Effector memory CD8-positive, alpha-beta T cell (primary cell): ENCODE results near the gene NAXD.
"Not testable (repeated sequence)": the region's sequence is repeated elsewhere in the genome, so short reads cannot be mapped to it uniquely, and the experiment has no call there.

ENCODE experiments used
- ATAC-seq: fragments of 150-1000 bp; cut with Tn5 transposase; replicated peaks from 2 replicates; pipeline ENCODE4 v1.10.0; 2021; ENCODE audit warnings: mild to moderate bottlenecking, moderate library complexity
- DNase-seq, 3 experiments: peaks; one replicate each; pipeline ENCODE4 v3.0.0; 2021
- H3K27ac Mint-ChIP-seq, 2 donors: one replicate each; pipeline ENCODE4 v1.8.0; 2022; ENCODE audit warnings: mild to moderate bottlenecking in 2 of 2, mixed read lengths in 2 of 2, moderate library complexity in 2 of 2
- H3K27me3 Mint-ChIP-seq, 2 donors: one replicate each; pipeline ENCODE4 v1.8.0; 2022; ENCODE audit warnings: mixed read lengths in 2 of 2
- H3K36me3 Mint-ChIP-seq: one replicate; pipeline ENCODE4 v1.8.0; 2022; ENCODE audit warnings: mild to moderate bottlenecking, moderate library complexity, mixed read lengths; ENCODE audit not compliant: insufficient read depth
- H3K4me1 Mint-ChIP-seq, 2 donors: one replicate each; pipeline ENCODE4 v1.8.0; 2022; ENCODE audit warnings: low read depth in 2 of 2, mixed read lengths in 2 of 2
- H3K4me3 Mint-ChIP-seq, 2 donors: one replicate each; pipeline ENCODE4 v1.8.0; 2022; ENCODE audit warnings: mild to moderate bottlenecking in 2 of 2, mixed read lengths in 2 of 2, moderate library complexity in 2 of 2
- H3K9me3 Mint-ChIP-seq, 2 donors: one replicate each; pipeline ENCODE4 v1.8.0; 2022; ENCODE audit warnings: mixed read lengths in 2 of 2

Gene NAXD

GRCh38 chr13:110661256-110661655, 45.9 kb downstream of the NAXD start:
- Mint-ChIP-seq H3K27ac (no peak overlapping the region), H3K27me3 (no peaks in the 10 kb centered on the region), H3K4me3 (no peak overlapping the region), H3K4me1 (peaks cover 9 to 23% of the 10 kb centered on the region in 2 donors), H3K36me3 (peaks cover 48% of the 10 kb centered on the region), H3K9me3 (no peaks in the 10 kb centered on the region)
- no peak for ATAC-seq
- DNase-seq = no peak

GRCh38 chr13:110662091-110662490, 46.7 kb downstream of the NAXD start:
- no peak for DNase-seq
- peaks cover 55% of the 10 kb centered on the region for H3K36me3 Mint-ChIP-seq
- no peaks in the 10 kb centered on the region for H3K9me3 Mint-ChIP-seq
- H3K27me3 Mint-ChIP-seq = no peaks in the 10 kb centered on the region
- H3K4me3 Mint-ChIP-seq = no peak overlapping the region
- peak overlapping the region in 1 of 2 donors; percentile 38 for H3K27ac Mint-ChIP-seq
- ATAC-seq = no peak
- H3K4me1 Mint-ChIP-seq = peaks cover 9 to 19% of the 10 kb centered on the region in 2 donors

- ATAC-seq (no peak), DNase-seq (no peak)
- H3K4me1 Mint-ChIP-seq = peaks cover 6 to 16% of the 10 kb centered on the region in 2 donors
- H3K9me3 Mint-ChIP-seq = no peaks in the 10 kb centered on the region
- H3K27ac Mint-ChIP-seq = no peak overlapping the region
- peaks cover 59% of the 10 kb centered on the region for H3K36me3 Mint-ChIP-seq
- no peak overlapping the region for H3K4me3 Mint-ChIP-seq
- no peaks in the 10 kb centered on the region for H3K27me3 Mint-ChIP-seq
Measured at GRCh38 chr13:110662777-110663443, 47.6 kb downstream of the NAXD start.

- H3K4me1 Mint-ChIP-seq = peaks cover 0 to 10% of the 10 kb centered on the region in 2 donors
- DNase-seq (no peak), ATAC-seq (no peak)
- H3K27ac Mint-ChIP-seq = no peak overlapping the region
- no peaks in the 10 kb centered on the region for H3K9me3 Mint-ChIP-seq
- H3K36me3 Mint-ChIP-seq = peaks cover 64% of the 10 kb centered on the region
- H3K4me3 Mint-ChIP-seq = no peak overlapping the region
- H3K27me3 Mint-ChIP-seq = no peaks in the 10 kb centered on the region
Measured at GRCh38 chr13:110663491-110663890, 48.1 kb downstream of the NAXD start.

- H3K4me1 Mint-ChIP-seq = peaks cover 0 to 5% of the 10 kb centered on the region in 2 donors
- no peak for ATAC-seq
- H3K27me3 Mint-ChIP-seq = no peaks in the 10 kb centered on the region
- no peak overlapping the region for H3K27ac Mint-ChIP-seq
- DNase-seq = no peak
- H3K4me3 Mint-ChIP-seq = no peak overlapping the region
- no peaks in the 10 kb centered on the region for H3K9me3 Mint-ChIP-seq
- peaks cover 64% of the 10 kb centered on the region for H3K36me3 Mint-ChIP-seq
Measured at GRCh38 chr13:110664041-110664440, 48.7 kb downstream of the NAXD start.

GRCh38 chr13:110664673-110665072, 49.3 kb downstream of the NAXD start:
- no peak overlapping the region for H3K27ac Mint-ChIP-seq
- H3K27me3 Mint-ChIP-seq = no peaks in the 10 kb centered on the region
- ATAC-seq (no peak), DNase-seq (no peak)
- H3K9me3 Mint-ChIP-seq = no peaks in the 10 kb centered on the region
- H3K4me1 Mint-ChIP-seq = no peaks in the 10 kb centered on the region
- H3K4me3 Mint-ChIP-seq = no peak overlapping the region
- peaks cover 64% of the 10 kb centered on the region for H3K36me3 Mint-ChIP-seq

GRCh38 chr13:110665491-110666254, 50.3 kb downstream of the NAXD start:
- Mint-ChIP-seq H3K4me3 (no peak overlapping the region), H3K4me1 (peaks cover under 1 to 3% of the 10 kb centered on the region in 2 donors), H3K27me3 (no peaks in the 10 kb centered on the region), H3K9me3 (no peaks in the 10 kb centered on the region), H3K36me3 (peaks cover 68% of the 10 kb centered on the region), H3K27ac (no peak overlapping the region)
- peak; percentile 26 for ATAC-seq
- no peak for DNase-seq

GRCh38 chr13:110666255-110666533, 50.8 kb downstream of the NAXD start:
- Mint-ChIP-seq H3K4me1 (peaks cover 1 to 8% of the 10 kb centered on the region in 2 donors), H3K27ac (no peak overlapping the region), H3K4me3 (no peak overlapping the region)

GRCh38 chr13:110669036-110669435, 53.7 kb downstream of the NAXD start:
- H3K9me3 Mint-ChIP-seq = no peaks in the 10 kb centered on the region

More at GRCh38 chr13:110666255-110666533, 50.8 kb downstream of the NAXD start:
- no peak for ATAC-seq
- Mint-ChIP-seq H3K27me3 (no peaks in the 10 kb centered on the region), H3K9me3 (no peaks in the 10 kb centered on the region), H3K36me3 (peaks cover 64% of the 10 kb centered on the region)
- no peak for DNase-seq

GRCh38 chr13:110669814-110670213, 54.5 kb downstream of the NAXD start:
- H3K9me3 Mint-ChIP-seq, DNase-seq, H3K4me3 Mint-ChIP-seq, H3K27ac Mint-ChIP-seq, H3K27me3 Mint-ChIP-seq, ATAC-seq: not testable (repeated sequence)
- H3K36me3 Mint-ChIP-seq = peaks cover 38% of the 10 kb centered on the region
- H3K4me1 Mint-ChIP-seq = peaks cover 14 to 32% of the 10 kb centered on the region in 2 donors

More at GRCh38 chr13:110669036-110669435, 53.7 kb downstream of the NAXD start:
- H3K27me3 Mint-ChIP-seq = no peaks in the 10 kb centered on the region
- H3K36me3 Mint-ChIP-seq = peaks cover 44% of the 10 kb centered on the region
- no peak overlapping the region for H3K4me3 Mint-ChIP-seq
- DNase-seq (no peak), ATAC-seq (no peak)
- H3K4me1 Mint-ChIP-seq = peaks cover 14 to 26% of the 10 kb centered on the region in 2 donors
- no peak overlapping the region for H3K27ac Mint-ChIP-seq

- H3K36me3 Mint-ChIP-seq = peaks cover 36% of the 10 kb centered on the region
Measured at GRCh38 chr13:110676595-110677587, 61.5 kb downstream of the NAXD start.

GRCh38 chr13:110677731-110678545, 62.6 kb downstream of the NAXD start:
- Mint-ChIP-seq H3K4me3 (no peak overlapping the region), H3K36me3 (peaks cover 46% of the 10 kb centered on the region), H3K4me1 (peaks cover 9 to 20% of the 10 kb centered on the region in 2 donors), H3K27ac (peak overlapping the region; percentile 44 to 78), H3K9me3 (no peaks in the 10 kb centered on the region), H3K27me3 (no peaks in the 10 kb centered on the region)
- DNase-seq = no peak
- ATAC-seq = peak; percentile 45

More at GRCh38 chr13:110676595-110677587, 61.5 kb downstream of the NAXD start:
- H3K27me3 Mint-ChIP-seq = no peaks in the 10 kb centered on the region
- peak overlapping the region in 1 of 2 donors; percentile 59 for H3K4me3 Mint-ChIP-seq
- DNase-seq = peak in 2 of 3 experiments; percentile 8 to 12
- peak overlapping the region; percentile 78 to 83 for H3K27ac Mint-ChIP-seq
- peaks cover 18 to 26% of the 10 kb centered on the region in 2 donors for H3K4me1 Mint-ChIP-seq
- H3K9me3 Mint-ChIP-seq = no peaks in the 10 kb centered on the region
- peak; percentile 58 for ATAC-seq
